Lower lobe of right lung (tissue), 2 donors: ENCODE results near the gene MPND. TPM values are rescaled to one million over a fixed set of nuclear protein-coding genes. Genes with fewer than 3 reads are reported as not detected.

Experiments
- ATAC-seq, 2 donors: fragments of 200-7000 bp; cut with Tn5 transposase; one replicate each; pipeline ENCODE4 v1.9.1; 2020 to 2022; ENCODE audit warnings: mild to moderate bottlenecking in 2 of 2, moderate library complexity in 2 of 2
- DNase-seq: peaks from one replicate; pipeline ENCODE4 v3.0.0-alpha.2; 2020
- H3K27ac ChIP-seq: fragments of 200-600 bp; one replicate; pipeline ENCODE4 v1.8.0; 2022
- H3K27me3 ChIP-seq: fragments of 200-600 bp; one replicate; pipeline ENCODE4 v1.8.0; 2022; ENCODE audit warnings: low read depth
- H3K36me3 ChIP-seq: fragments of 200-600 bp; one replicate; pipeline ENCODE4 v1.8.0; 2022; ENCODE audit warnings: mild to moderate bottlenecking
- H3K4me1 ChIP-seq: fragments of 200-600 bp; one replicate; pipeline ENCODE4 v1.8.0; 2022
- H3K4me3 ChIP-seq: fragments of 200-600 bp; one replicate; pipeline ENCODE4 v1.8.0; 2022; ENCODE audit warnings: mild to moderate bottlenecking
- H3K9me3 ChIP-seq: fragments of 200-600 bp; one replicate; pipeline ENCODE4 v1.8.0; 2022
- intact Hi-C: fragments of 100-400 bp; cut with DNase I; formaldehyde crosslinking; loops from one replicate; pipeline ENCODE4 v1.11.0; 2022
- total RNA-seq: library from RNA; stranded (reverse); fragmentation: NEBNext Ultra II Directional; extraction: Animal tissue kit (Norgen Biotek cat#: 25700); gene quantifications from one replicate; pipeline ENCODE4 v1.2.1, GENCODE V29; 2021
- TF ChIP-seq, protein P1 (sequence below): fragments of 200-600 bp; IDR thresholded peaks from one replicate; pipeline ENCODE4 v1.8.0; 2022; ENCODE audit warnings: antibody characterized with exemption, mild to moderate bottlenecking
- donor health status: DM: no; HTN: yes; CAD: no; lungs with severe emphysema.

The MPND gene
- total RNA-seq, 1 donor from 2014 or later: 41.2 TPM

DNA sequence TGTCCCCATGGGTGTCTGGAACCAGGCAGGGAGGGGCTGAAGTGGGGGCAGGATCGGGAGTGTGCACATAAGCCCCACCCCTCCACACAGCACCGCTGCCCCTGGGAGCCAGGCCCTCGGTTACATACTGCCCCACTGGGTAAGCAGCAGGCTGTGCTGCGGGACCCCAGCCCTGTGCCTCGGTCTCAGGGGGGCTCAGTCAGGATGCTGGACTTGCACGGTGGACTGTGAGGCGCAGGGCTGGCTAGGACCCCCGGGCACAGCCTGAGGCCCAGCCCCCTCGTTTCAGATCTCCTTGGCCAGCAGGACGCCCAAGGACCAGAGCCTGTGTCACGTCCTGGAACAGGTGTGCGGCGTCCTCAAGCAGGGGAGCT lies 16.3 kb downstream of the MPND start:
- no peak for ATAC-seq
- H3K36me3 ChIP-seq: peaks cover 78% of the 10 kb centered on the region
- intact Hi-C loops: no loop called here

DNA sequence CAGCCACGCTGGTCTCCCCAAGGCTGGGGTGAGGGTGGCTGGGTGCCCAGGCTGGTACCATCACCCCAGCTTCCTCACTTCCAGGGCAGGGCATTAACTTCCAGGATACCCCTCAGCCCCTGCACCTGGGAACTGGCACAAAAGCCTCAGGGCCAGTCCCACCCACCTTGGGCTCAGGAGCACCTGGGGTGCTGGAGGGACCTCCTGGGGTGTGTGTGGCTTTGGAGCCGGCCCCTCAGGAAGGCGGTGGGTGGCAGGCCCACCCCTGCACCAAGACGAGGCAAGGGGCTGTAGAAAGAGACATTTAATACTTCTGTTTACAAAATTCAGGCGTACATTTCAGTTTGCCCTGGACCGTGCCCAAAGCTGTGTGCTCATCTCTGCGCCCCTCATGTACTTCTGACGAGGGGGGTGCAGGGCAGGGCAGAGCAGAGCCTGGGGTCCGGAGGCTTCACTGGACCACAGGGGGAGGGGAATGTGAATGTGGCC lies 16.8 kb downstream of the MPND start:
- Histone ChIP-seq H3K27ac (no peak overlapping the region), H3K4me3 (no peak overlapping the region), H3K4me1 (no peaks in the 10 kb centered on the region), H3K27me3 (no peaks in the 10 kb centered on the region), H3K36me3 (peaks cover 80% of the 10 kb centered on the region), H3K9me3 (no peaks in the 10 kb centered on the region)
- DNase-seq: no peak
- ATAC-seq: no peak
- intact Hi-C loops: no loop called here
- TF ChIP-seq, protein P1, sequence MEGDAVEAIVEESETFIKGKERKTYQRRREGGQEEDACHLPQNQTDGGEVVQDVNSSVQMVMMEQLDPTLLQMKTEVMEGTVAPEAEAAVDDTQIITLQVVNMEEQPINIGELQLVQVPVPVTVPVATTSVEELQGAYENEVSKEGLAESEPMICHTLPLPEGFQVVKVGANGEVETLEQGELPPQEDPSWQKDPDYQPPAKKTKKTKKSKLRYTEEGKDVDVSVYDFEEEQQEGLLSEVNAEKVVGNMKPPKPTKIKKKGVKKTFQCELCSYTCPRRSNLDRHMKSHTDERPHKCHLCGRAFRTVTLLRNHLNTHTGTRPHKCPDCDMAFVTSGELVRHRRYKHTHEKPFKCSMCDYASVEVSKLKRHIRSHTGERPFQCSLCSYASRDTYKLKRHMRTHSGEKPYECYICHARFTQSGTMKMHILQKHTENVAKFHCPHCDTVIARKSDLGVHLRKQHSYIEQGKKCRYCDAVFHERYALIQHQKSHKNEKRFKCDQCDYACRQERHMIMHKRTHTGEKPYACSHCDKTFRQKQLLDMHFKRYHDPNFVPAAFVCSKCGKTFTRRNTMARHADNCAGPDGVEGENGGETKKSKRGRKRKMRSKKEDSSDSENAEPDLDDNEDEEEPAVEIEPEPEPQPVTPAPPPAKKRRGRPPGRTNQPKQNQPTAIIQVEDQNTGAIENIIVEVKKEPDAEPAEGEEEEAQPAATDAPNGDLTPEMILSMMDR: no peak

More for the DNA sequence above, 16.3 kb downstream of the MPND start:
- Histone ChIP-seq H3K27me3 (no peaks in the 10 kb centered on the region), H3K27ac (no peak overlapping the region), H3K4me3 (no peak overlapping the region), H3K4me1 (no peaks in the 10 kb centered on the region), H3K9me3 (no peaks in the 10 kb centered on the region)
- TF ChIP-seq, protein P1: no peak
- no peak for DNase-seq

DNA sequence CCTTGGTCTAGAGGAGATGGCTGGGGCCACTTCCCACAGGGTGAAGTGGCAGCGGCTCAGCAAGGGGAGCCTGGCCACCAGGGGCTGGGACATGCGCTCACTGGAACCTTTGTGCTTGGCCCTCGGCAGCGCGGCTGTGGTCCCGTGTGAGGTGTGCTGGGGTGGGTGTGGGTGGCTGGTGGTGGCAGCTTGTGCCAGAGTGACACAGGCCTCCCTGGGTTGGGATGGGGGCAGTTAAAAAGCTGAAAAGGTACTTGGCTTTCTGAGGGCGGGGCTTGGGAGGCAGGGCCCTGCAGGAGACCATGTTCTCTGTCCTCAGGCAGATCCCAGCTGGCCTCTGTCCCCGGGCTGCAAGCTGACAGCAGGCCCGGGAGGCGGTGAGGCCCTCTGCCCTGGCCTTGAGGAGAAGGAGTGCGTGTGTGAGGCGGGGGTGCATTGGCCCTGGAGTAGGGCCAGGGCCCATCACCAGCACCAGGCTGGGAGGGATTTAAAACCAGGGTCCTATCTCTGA lies 17.3 kb downstream of the MPND start:
- peak; percentile 49 for DNase-seq
- no peak for ATAC-seq
- intact Hi-C loops: no loop called here

DNA sequence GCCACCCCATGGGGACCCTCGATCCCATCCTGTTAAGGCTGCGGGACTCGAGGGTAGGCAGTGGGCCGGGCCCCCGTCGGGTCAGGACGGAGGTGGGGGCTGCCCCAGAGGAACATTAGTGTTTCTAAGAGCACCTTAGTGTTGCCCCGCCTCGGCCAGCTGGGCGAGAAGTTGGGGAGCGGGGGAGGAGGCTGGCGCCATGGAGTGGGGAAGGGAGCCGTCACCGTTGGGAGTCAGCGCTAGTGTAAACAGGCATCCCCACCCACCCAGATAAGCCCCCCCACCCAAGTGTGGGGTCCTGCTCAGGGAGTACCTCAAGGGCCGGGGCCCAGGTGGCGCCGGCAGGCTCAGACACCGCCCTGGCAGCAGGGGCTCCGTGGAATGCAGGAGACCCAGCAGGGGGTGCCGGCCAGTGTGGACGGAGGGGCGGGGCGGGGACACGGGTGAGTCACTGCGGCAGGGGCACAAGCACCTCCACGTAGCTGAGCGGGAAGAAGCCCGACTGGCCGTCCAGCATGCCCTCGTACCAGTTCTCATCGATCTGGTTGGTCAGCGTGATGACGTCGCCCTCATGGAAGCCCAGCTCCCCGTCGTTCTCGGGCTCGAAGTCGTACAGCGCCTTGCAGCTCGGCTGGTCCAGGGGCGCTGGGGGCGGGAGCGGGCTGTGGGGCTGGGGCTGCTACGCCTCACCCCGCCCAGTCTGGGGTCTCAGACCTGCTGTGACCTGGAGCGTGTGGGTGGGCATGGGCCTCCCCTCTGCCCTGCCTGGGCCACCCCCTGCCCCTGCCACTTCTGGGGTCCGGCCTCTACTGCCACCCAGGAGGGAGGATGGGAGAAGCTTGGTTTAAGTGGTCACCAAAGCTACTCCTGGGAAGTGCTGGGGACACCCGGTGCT lies 18.0 kb downstream of the MPND start:
- TF ChIP-seq, protein P1: no peak
- H3K4me1 ChIP-seq: no peaks in the 10 kb centered on the region
- H3K4me3 ChIP-seq: no peak overlapping the region
- H3K27ac ChIP-seq: no peak overlapping the region
- H3K27me3 ChIP-seq: no peaks in the 10 kb centered on the region
- peaks cover 85% of the 10 kb centered on the region for H3K36me3 ChIP-seq
- intact Hi-C loops: no loop called here
- no peaks in the 10 kb centered on the region for H3K9me3 ChIP-seq
- DNase-seq (peak; percentile 48), ATAC-seq (peak in 1 of 2 donors; percentile 4)

More for the DNA sequence above, 17.3 kb downstream of the MPND start:
- Histone ChIP-seq H3K27ac (no peak overlapping the region), H3K36me3 (peaks cover 85% of the 10 kb centered on the region), H3K4me3 (no peak overlapping the region), H3K27me3 (no peaks in the 10 kb centered on the region), H3K4me1 (no peaks in the 10 kb centered on the region), H3K9me3 (no peaks in the 10 kb centered on the region)
- TF ChIP-seq, protein P1: no peak

DNA sequence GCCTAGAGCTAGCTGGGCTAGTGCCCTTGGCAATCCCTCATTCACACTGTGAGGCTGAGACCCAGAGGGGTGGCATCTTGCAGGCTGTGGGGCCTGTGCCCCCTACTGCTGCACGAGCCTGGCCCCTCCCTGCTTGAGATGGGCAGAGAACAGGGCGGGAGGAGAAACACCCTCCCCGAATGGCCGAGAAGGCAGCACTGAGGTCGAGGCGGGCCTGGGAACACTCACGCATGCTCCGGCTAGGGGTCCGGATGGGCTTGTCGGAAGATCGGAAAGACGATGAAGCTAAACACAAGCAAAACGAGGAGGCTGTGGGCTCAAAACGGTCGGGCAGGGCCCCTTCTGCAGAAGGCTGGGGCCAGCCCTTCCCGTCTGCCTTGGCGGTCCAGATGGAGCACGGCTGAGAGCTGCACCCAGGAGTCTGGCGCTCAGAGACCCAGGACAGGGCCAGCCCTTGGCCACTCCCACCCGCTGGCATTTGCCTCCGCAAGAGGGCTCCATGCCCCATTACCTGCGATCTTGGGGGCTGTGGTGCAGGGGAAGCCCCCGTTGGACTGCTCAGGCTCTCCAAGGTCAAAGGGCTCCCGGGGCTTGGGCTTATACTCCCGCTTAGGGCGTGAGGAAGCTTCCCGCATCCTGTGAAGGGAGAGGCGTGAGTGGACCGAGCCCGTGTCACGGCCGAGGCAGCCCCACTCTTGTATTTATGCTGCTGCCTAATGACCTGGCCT lies 18.9 kb downstream of the MPND start:
- no peaks in the 10 kb centered on the region for H3K27me3 ChIP-seq

More for the DNA sequence above, 18.9 kb downstream of the MPND start:
- TF ChIP-seq, protein P1: no peak
- intact Hi-C loops: no loop called here
- Histone ChIP-seq H3K4me3 (no peak overlapping the region), H3K4me1 (peaks cover 2% of the 10 kb centered on the region), H3K9me3 (no peaks in the 10 kb centered on the region), H3K27ac (no peak overlapping the region), H3K36me3 (peaks cover 90% of the 10 kb centered on the region)
- ATAC-seq (no peak), DNase-seq (no peak)
